CD4-positive, alpha-beta memory T cell (primary cell): ENCODE data around the gene METAP1. TPM values are rescaled to one million over a fixed set of nuclear protein-coding genes. Genes with fewer than 3 reads are reported as not detected.
"Not testable (repeated sequence)": the region's sequence is repeated elsewhere in the genome, so short reads cannot be mapped to it uniquely, and the experiment has no call there.

Source experiments
- CTCF ChIA-PET: fragments of 350-600 bp; sonication (Branson Sonifier 250); formaldehyde crosslinking; loops from one replicate; lab custom pipeline; 2021; ENCODE audit warnings: inconsistent platforms; ENCODE audit not compliant: partially characterized antibody; lab: Charles Lee
- POLR2A ChIA-PET: fragments of 350-600 bp; sonication (Branson Sonifier 250); formaldehyde crosslinking; loops from one replicate; lab custom pipeline; 2021; ENCODE audit not compliant: partially characterized antibody; lab: Charles Lee
- DNase-seq, 5 donors: peaks; one replicate each; pipeline versions ENCODE4 v3.0.0 to v3.0.0-alpha.2; 2020 to 2022; ENCODE audit warnings: mixed read lengths in 1 of 5
- H3K27ac ChIP-seq: one replicate; pipeline ENCODE4 v1.7.0; 2013; ENCODE audit warnings: low read depth, low read length
- H3K27me3 ChIP-seq: 2 replicates; pipeline ENCODE4 v1.7.0; 2013; ENCODE audit warnings: mild to moderate bottlenecking, low read length, moderate library complexity; ENCODE audit not compliant: insufficient read depth
- H3K36me3 ChIP-seq: 2 replicates; pipeline ENCODE4 v1.7.0; 2013; ENCODE audit warnings: mild to moderate bottlenecking, low read length, moderate library complexity; ENCODE audit not compliant: insufficient read depth
- H3K4me1 ChIP-seq: 2 replicates; pipeline ENCODE4 v1.7.0; 2013; ENCODE audit warnings: mild to moderate bottlenecking, low read length, moderate library complexity; ENCODE audit not compliant: insufficient read depth
- H3K4me3 ChIP-seq, 2 donors: one replicate each; pipeline ENCODE4 v1.7.0; 2013; ENCODE audit warnings: low read length in 2 of 2, mild to moderate bottlenecking in 1 of 2
- H3K9me3 ChIP-seq, 2 donors: one replicate each; pipeline ENCODE4 v1.7.0; 2013; ENCODE audit warnings: low read length in 2 of 2, control low read depth in 1 of 2; ENCODE audit not compliant: control insufficient read depth in 1 of 2
- H3K27ac Mint-ChIP-seq, 7 donors: one replicate each; pipeline ENCODE4 v1.8.0; 2020 to 2021; ENCODE audit warnings: mixed read lengths in 7 of 7, mild to moderate bottlenecking in 6 of 7, inconsistent platforms in 3 of 7, moderate library complexity in 3 of 7
- H3K27me3 Mint-ChIP-seq, 2 donors: one replicate each; pipeline ENCODE4 v1.8.0; 2020 to 2021; ENCODE audit warnings: mixed read lengths in 2 of 2
- H3K36me3 Mint-ChIP-seq, 2 donors: one replicate each; pipeline ENCODE4 v1.8.0; 2020 to 2021; ENCODE audit warnings: mixed read lengths in 2 of 2, inconsistent platforms in 1 of 2, mild to moderate bottlenecking in 1 of 2
- H3K4me1 Mint-ChIP-seq, 4 donors: one replicate each; pipeline ENCODE4 v1.8.0; 2020 to 2021; ENCODE audit warnings: mixed read lengths in 4 of 4, mild to moderate bottlenecking in 1 of 4
- H3K4me3 Mint-ChIP-seq, 8 donors: one replicate each; pipeline ENCODE4 v1.8.0; 2020 to 2021; ENCODE audit warnings: mixed read lengths in 8 of 8, mild to moderate bottlenecking in 7 of 8, moderate library complexity in 6 of 8, inconsistent platforms in 3 of 8
- H3K9me3 Mint-ChIP-seq, 8 donors: one replicate each; pipeline ENCODE4 v1.8.0; 2020 to 2021; ENCODE audit warnings: mixed read lengths in 8 of 8, mild to moderate bottlenecking in 5 of 8, inconsistent platforms in 3 of 8, moderate library complexity in 1 of 8
- intact Hi-C: fragments of 100-400 bp; cut with micrococcal nuclease; formaldehyde crosslinking; loops from one replicate; pipeline ENCODE4 v1.15.1; 2023
- polyA plus RNA-seq, 2 donors: library from polyadenylated mRNA; unstranded; fragments of 300-500 nt; fragmentation: Illumina TruSeq; gene quantifications; one replicate each; pipeline ENCODE4 v1.2.3, GENCODE V29; 2021
- total RNA-seq, 2 experiments: library from RNA; stranded (reverse); gene quantifications; one replicate each; pipeline ENCODE4 v1.2.3, GENCODE V29; 2021

METAP1 gene
- total and polyA plus RNA-seq, 4 experiments from 2014 or later, result 33.5 to 36.7 (median 35.0) TPM

GRCh38 chr4:99013884-99014523 lies 18.5 kb downstream of the METAP1 start:
- intact Hi-C loops, result no loop called here
- H3K4me3 Mint-ChIP-seq, result no peak overlapping the region
- ChIA-PET CTCF (interaction anchor here (1.7 to 3.8 kb wide), 2 partner anchors 19 to 42 kb away, joined by 5 to 17 read pairs; partner anchors contain the start of gene METAP1), POLR2A (no interaction called here)
- peaks cover 15 to 38% of the 10 kb centered on the region in 2 donors for H3K36me3 Mint-ChIP-seq
- Histone ChIP-seq H3K36me3 (no peaks in the 10 kb centered on the region), H3K9me3 (no peaks in the 10 kb centered on the region), H3K4me3 (no peak overlapping the region), H3K4me1 (no peaks in the 10 kb centered on the region), H3K27me3 (no peaks in the 10 kb centered on the region), H3K27ac (no peak overlapping the region)
- no peaks in the 10 kb centered on the region for H3K27me3 Mint-ChIP-seq
- no peak for DNase-seq
- H3K4me1 Mint-ChIP-seq, result peaks cover 16 to 58% (median 48%) of the 10 kb centered on the region in 4 donors
- no peak overlapping the region for H3K27ac Mint-ChIP-seq
- peaks cover 0 to 7% (median 6%) of the 10 kb centered on the region in 8 donors for H3K9me3 Mint-ChIP-seq

GRCh38 chr4:99021386-99021785 lies 25.9 kb downstream of the METAP1 start:
- H3K36me3 Mint-ChIP-seq, result peaks cover 20 to 43% of the 10 kb centered on the region in 2 donors
- peak overlapping the region in 2 of 7 donors; percentile 29 to 44 for H3K27ac Mint-ChIP-seq
- Histone ChIP-seq H3K36me3 (peaks cover 4% of the 10 kb centered on the region), H3K4me1 (peaks cover 22% of the 10 kb centered on the region), H3K4me3 (no peak overlapping the region), H3K9me3 (no peaks in the 10 kb centered on the region), H3K27me3 (no peaks in the 10 kb centered on the region), H3K27ac (no peak overlapping the region)
- peaks cover 5 to 20% (median 12%) of the 10 kb centered on the region in 8 donors for H3K9me3 Mint-ChIP-seq
- intact Hi-C loops, result no loop called here
- H3K4me1 Mint-ChIP-seq, result peaks cover 27 to 74% (median 45%) of the 10 kb centered on the region in 4 donors
- CTCF ChIA-PET, result interaction anchor here (1.3 kb wide), 1 partner anchor 9 kb away, joined by 3 read pairs; no protein-coding TSS in a partner anchor
- DNase-seq, result no peak
- POLR2A ChIA-PET, result no interaction called here
- no peaks in the 10 kb centered on the region for H3K27me3 Mint-ChIP-seq
- H3K4me3 Mint-ChIP-seq, result no peak overlapping the region

- Mint-ChIP-seq H3K9me3 (peaks cover 5 to 20% (median 12%) of the 10 kb centered on the region in 8 donors), H3K4me1 (peaks cover 36 to 77% (median 50%) of the 10 kb centered on the region in 4 donors), H3K36me3 (peaks cover 20 to 39% of the 10 kb centered on the region in 2 donors), H3K27me3 (no peaks in the 10 kb centered on the region), H3K4me3 (no peak overlapping the region), H3K27ac (peak overlapping the region in 1 of 7 donors; percentile 88)
- no peak for DNase-seq
- Histone ChIP-seq H3K27ac (no peak overlapping the region), H3K27me3 (no peaks in the 10 kb centered on the region), H3K9me3 (no peaks in the 10 kb centered on the region), H3K4me3 (no peak overlapping the region), H3K4me1 (peaks cover 30% of the 10 kb centered on the region), H3K36me3 (peaks cover 4% of the 10 kb centered on the region)
- ChIA-PET CTCF (interaction anchor here (3.6 kb wide), 1 partner anchor 34 kb away, joined by 19 read pairs; no protein-coding TSS in a partner anchor), POLR2A (no interaction called here)
- intact Hi-C loops, result no loop called here
Observed at GRCh38 chr4:99022566-99022965, 27.0 kb downstream of the METAP1 start.

- Mint-ChIP-seq H3K4me1 (peaks cover 39 to 78% (median 54%) of the 10 kb centered on the region in 4 donors), H3K9me3 (peaks cover 5 to 20% (median 12%) of the 10 kb centered on the region in 8 donors), H3K36me3 (peaks cover 20 to 31% of the 10 kb centered on the region in 2 donors), H3K27ac (peak overlapping the region in 4 of 7 donors; percentile 16 to 78 (median 52))
- H3K4me3 Mint-ChIP-seq, DNase-seq, H3K27me3 Mint-ChIP-seq, H3K9me3 ChIP-seq, H3K4me3 ChIP-seq, H3K27me3 ChIP-seq, POLR2A ChIA-PET, H3K36me3 ChIP-seq, intact Hi-C loops, H3K27ac ChIP-seq: not testable (repeated sequence)
- CTCF ChIA-PET, result interaction anchor here (0.9 to 3.6 kb wide), 2 partner anchors 28 to 32 kb away, joined by 3 to 19 read pairs; partner anchors contain the start of gene METAP1
- H3K4me1 ChIP-seq, result peaks cover 33% of the 10 kb centered on the region
Observed at GRCh38 chr4:99023800-99024251, 28.3 kb downstream of the METAP1 start.

GRCh38 chr4:99024481-99025275 lies 29.2 kb downstream of the METAP1 start:
- intact Hi-C loops, result no loop called here
- no peak for DNase-seq
- Histone ChIP-seq H3K27me3 (no peaks in the 10 kb centered on the region), H3K36me3 (peaks cover 4% of the 10 kb centered on the region), H3K27ac (no peak overlapping the region), H3K4me3 (no peak overlapping the region), H3K4me1 (peaks cover 39% of the 10 kb centered on the region), H3K9me3 (no peaks in the 10 kb centered on the region)
- H3K36me3 Mint-ChIP-seq, result peaks cover 20 to 22% of the 10 kb centered on the region in 2 donors
- H3K27ac Mint-ChIP-seq, result peak overlapping the region in 6 of 7 donors; percentile 36 to 78 (median 54)
- ChIA-PET POLR2A (no interaction called here), CTCF (interaction anchor here (0.9 to 3.6 kb wide), 2 partner anchors 29 to 32 kb away, joined by 3 to 19 read pairs; partner anchors contain the start of gene METAP1)
- peak overlapping the region in 1 of 8 donors; percentile 27 for H3K4me3 Mint-ChIP-seq
- H3K4me1 Mint-ChIP-seq, result peaks cover 46 to 81% (median 59%) of the 10 kb centered on the region in 4 donors
- H3K27me3 Mint-ChIP-seq, result no peaks in the 10 kb centered on the region
- peaks cover 3 to 16% (median 12%) of the 10 kb centered on the region in 8 donors for H3K9me3 Mint-ChIP-seq

GRCh38 chr4:99025506-99025905 lies 30.0 kb downstream of the METAP1 start:
- intact Hi-C loops, result no loop called here
- Mint-ChIP-seq H3K4me1 (peaks cover 55 to 88% (median 67%) of the 10 kb centered on the region in 4 donors), H3K27me3 (no peaks in the 10 kb centered on the region), H3K4me3 (peak overlapping the region in 1 of 8 donors; percentile 48), H3K9me3 (peaks cover 2 to 12% (median 12%) of the 10 kb centered on the region in 8 donors), H3K36me3 (peaks cover 14 to 24% of the 10 kb centered on the region in 2 donors), H3K27ac (peak overlapping the region in 4 of 7 donors; percentile 6 to 77 (median 65))
- DNase-seq, result no peak
- ChIA-PET POLR2A (no interaction called here), CTCF (interaction anchor here (1.5 to 3.6 kb wide), 2 partner anchors 30 to 31 kb away, joined by 6 to 19 read pairs; partner anchors contain the start of gene METAP1)
- Histone ChIP-seq H3K4me1 (peaks cover 47% of the 10 kb centered on the region), H3K27ac (no peak overlapping the region), H3K36me3 (peaks cover 4% of the 10 kb centered on the region), H3K9me3 (no peaks in the 10 kb centered on the region), H3K4me3 (no peak overlapping the region), H3K27me3 (no peaks in the 10 kb centered on the region)
